Measurements from ENCODE around the gene IGDCC3. TPM values are rescaled to one million over a fixed set of nuclear protein-coding genes. Genes with fewer than 3 reads are reported as not detected.

The IGDCC3 gene
- polyA plus RNA-seq, 1 donor (not counting 4 experiments of a cell fraction or from before 2014, with no cell fraction given): not detected

DNA sequence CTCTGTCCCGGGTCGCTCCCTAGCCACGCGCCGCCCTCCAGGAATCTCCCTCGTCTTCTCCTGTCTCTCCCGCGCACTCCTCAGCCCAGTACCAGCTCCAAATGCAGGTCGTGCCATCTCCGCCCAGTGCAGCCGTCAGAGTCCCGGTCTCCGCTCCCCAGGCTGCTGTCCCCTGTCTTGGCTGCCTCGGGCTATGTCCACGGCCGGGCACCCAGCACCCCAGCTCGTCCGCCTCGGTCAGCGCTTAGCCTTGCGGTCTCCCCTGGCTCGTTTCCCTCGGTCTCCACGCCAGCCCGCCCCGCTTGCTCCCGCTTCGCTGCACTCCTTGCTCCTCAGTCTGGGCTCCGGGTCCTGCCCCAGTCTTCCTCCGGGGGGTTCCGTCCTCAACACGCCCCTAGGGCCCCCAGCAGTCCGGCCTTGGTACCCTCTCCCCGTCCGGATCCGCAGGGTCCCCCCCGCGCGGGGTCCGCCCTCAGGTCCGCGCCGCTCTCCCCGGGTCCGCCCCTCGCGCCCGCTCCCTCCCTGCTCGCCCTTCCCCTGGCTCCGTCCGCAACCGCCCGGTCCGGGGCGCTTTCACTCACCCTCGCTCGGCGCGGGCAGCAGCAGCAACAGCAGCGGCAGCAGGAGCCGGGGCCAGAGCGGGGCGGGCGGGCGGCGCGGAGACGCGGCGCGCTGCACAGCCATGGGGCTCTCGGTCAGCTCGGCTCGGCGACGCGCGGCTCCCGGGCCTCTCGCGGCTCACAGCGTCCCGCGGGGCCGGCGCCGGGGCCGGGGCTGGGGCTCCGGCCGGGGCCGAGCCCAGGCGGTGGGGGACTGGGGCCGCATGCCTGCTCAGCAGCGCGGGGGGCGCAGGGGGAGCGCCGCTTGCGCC, 462 bp downstream of the IGDCC3 start:
- Histone ChIP-seq H4K20me1 (ENCODE audit: control insufficient read depth, extremely low read depth, insufficient read depth, low read length) (no peaks in the 10 kb centered on the region), H3K27ac (ENCODE audit: control insufficient read depth, insufficient read depth, low read length) (no peak overlapping the region), H3K27me3 (ENCODE audit: control insufficient read depth, extremely low read depth, insufficient read depth, low read length) (peaks cover 70% of the 10 kb centered on the region), H3K9ac (ENCODE audit: control insufficient read depth, extremely low read depth, insufficient read depth, low read length) (no peak overlapping the region), H3K4me3 (ENCODE audit: control insufficient read depth in 2 of 3, extremely low read depth in 1 of 3, insufficient read depth in 2 of 3, low read depth in 1 of 3, low read length in 3 of 3) (peak overlapping the region; percentile 24 to 50 (median 41)), H3K4me1 (ENCODE audit: control insufficient read depth, extremely low read depth, insufficient read depth, low read length) (peaks cover 2% of the 10 kb centered on the region), H3K79me2 (ENCODE audit: control insufficient read depth, insufficient read depth, low read length) (no peaks in the 10 kb centered on the region), H3K9me3 (ENCODE audit: control insufficient read depth, low read depth, low read length) (no peaks in the 10 kb centered on the region), H3K36me3 (ENCODE audit: control insufficient read depth in 2 of 2, extremely low read depth in 1 of 2, insufficient read depth in 2 of 2, low read length in 2 of 2) (no peaks in the 10 kb centered on the region), H3K4me2 (ENCODE audit: control insufficient read depth, extremely low read depth, insufficient read depth, low read depth, low read length) (peak overlapping the region; percentile 63), H3K9me1 (ENCODE audit: control insufficient read depth, extremely low read depth, insufficient read depth, low read length) (no peaks in the 10 kb centered on the region), H2AFZ (ENCODE audit: control insufficient read depth, low read length) (peak overlapping the region; percentile 27)
- FAIRE-seq (no peak), DNase-seq (ENCODE audit: low read depth, low spot score) (no peak)
- dilution Hi-C loops (cut with MboI; ENCODE audit: extremely low pct_ligation_motif_present, low sequenced_read_pairs): no loop called here
- TF ChIP-seq, protein P1, sequence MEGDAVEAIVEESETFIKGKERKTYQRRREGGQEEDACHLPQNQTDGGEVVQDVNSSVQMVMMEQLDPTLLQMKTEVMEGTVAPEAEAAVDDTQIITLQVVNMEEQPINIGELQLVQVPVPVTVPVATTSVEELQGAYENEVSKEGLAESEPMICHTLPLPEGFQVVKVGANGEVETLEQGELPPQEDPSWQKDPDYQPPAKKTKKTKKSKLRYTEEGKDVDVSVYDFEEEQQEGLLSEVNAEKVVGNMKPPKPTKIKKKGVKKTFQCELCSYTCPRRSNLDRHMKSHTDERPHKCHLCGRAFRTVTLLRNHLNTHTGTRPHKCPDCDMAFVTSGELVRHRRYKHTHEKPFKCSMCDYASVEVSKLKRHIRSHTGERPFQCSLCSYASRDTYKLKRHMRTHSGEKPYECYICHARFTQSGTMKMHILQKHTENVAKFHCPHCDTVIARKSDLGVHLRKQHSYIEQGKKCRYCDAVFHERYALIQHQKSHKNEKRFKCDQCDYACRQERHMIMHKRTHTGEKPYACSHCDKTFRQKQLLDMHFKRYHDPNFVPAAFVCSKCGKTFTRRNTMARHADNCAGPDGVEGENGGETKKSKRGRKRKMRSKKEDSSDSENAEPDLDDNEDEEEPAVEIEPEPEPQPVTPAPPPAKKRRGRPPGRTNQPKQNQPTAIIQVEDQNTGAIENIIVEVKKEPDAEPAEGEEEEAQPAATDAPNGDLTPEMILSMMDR (optimal IDR thresholded peaks at IDR 0.05 in 1 of 3, IDR thresholded peaks at IDR 0.05 in 1 of 3, conservative IDR thresholded peaks at IDR 0.05 in 1 of 3; ENCODE audit: extremely low read depth in 1 of 3, insufficient read depth in 2 of 3, low read length in 3 of 3): no peak
- peak; percentile 97 for TF ChIP-seq EZH2 (IDR thresholded peaks at IDR 0.05; ENCODE audit: low read length)

GRCh38 chr15:65376767-65377104, 1.1 kb downstream of the IGDCC3 start:
- H3K36me3 ChIP-seq (ENCODE audit: control insufficient read depth in 2 of 2, extremely low read depth in 1 of 2, insufficient read depth in 2 of 2, low read length in 2 of 2): no peaks in the 10 kb centered on the region
- no peaks in the 10 kb centered on the region for H4K20me1 ChIP-seq (ENCODE audit: control insufficient read depth, extremely low read depth, insufficient read depth, low read length)
- peaks cover 76% of the 10 kb centered on the region for H3K27me3 ChIP-seq (ENCODE audit: control insufficient read depth, extremely low read depth, insufficient read depth, low read length)
- no peaks in the 10 kb centered on the region for H3K79me2 ChIP-seq (ENCODE audit: control insufficient read depth, insufficient read depth, low read length)
- DNase-seq (ENCODE audit: low read depth, low spot score): no peak
- peak overlapping the region; percentile 27 for H2AFZ ChIP-seq (ENCODE audit: control insufficient read depth, low read length)
- H3K27ac ChIP-seq (ENCODE audit: control insufficient read depth, insufficient read depth, low read length): no peak overlapping the region
- TF ChIP-seq, protein P1 (optimal IDR thresholded peaks at IDR 0.05 in 1 of 3, IDR thresholded peaks at IDR 0.05 in 1 of 3, conservative IDR thresholded peaks at IDR 0.05 in 1 of 3; ENCODE audit: extremely low read depth in 1 of 3, insufficient read depth in 2 of 3, low read length in 3 of 3): no peak
- TF ChIP-seq EZH2 (IDR thresholded peaks at IDR 0.05; ENCODE audit: low read length): peak; percentile 98
- no peaks in the 10 kb centered on the region for H3K9me1 ChIP-seq (ENCODE audit: control insufficient read depth, extremely low read depth, insufficient read depth, low read length)
- peak overlapping the region in 2 of 3 experiments; percentile 24 to 50 for H3K4me3 ChIP-seq (ENCODE audit: control insufficient read depth in 2 of 3, extremely low read depth in 1 of 3, insufficient read depth in 2 of 3, low read depth in 1 of 3, low read length in 3 of 3)
- H3K4me2 ChIP-seq (ENCODE audit: control insufficient read depth, extremely low read depth, insufficient read depth, low read depth, low read length): peak overlapping the region; percentile 63
- H3K9ac ChIP-seq (ENCODE audit: control insufficient read depth, extremely low read depth, insufficient read depth, low read length): no peak overlapping the region
- H3K9me3 ChIP-seq (ENCODE audit: control insufficient read depth, low read depth, low read length): no peaks in the 10 kb centered on the region
- no peak for FAIRE-seq
- dilution Hi-C loops (cut with MboI; ENCODE audit: extremely low pct_ligation_motif_present, low sequenced_read_pairs): no loop called here
- peaks cover 2% of the 10 kb centered on the region for H3K4me1 ChIP-seq (ENCODE audit: control insufficient read depth, extremely low read depth, insufficient read depth, low read length)

Measured in keratinocyte (primary cell).